HG02973 (cell line): ENCODE data around the gene SIN3A.
A peak's percentile ranks its signal among the peaks of the same experiment; 100 is the strongest.
"Not testable (repeated sequence)": the region's sequence is repeated elsewhere in the genome, so short reads cannot be mapped to it uniquely, and the experiment has no call there.

Experiments
- ATAC-seq: cut with Tn5 transposase; IDR thresholded peaks from one replicate; pipeline ENCODE4 v1.9.1; 2021; ENCODE audit warnings: moderate library complexity; ENCODE audit not compliant: unreplicated experiment

The SIN3A gene

GRCh38 chr15:75450307-75451201 is 936 bp downstream of the SIN3A start:
- peak; percentile 26 for ATAC-seq

GRCh38 chr15:75449585-75450306 is 1.7 kb downstream of the SIN3A start:
- no peak for ATAC-seq

DNA sequence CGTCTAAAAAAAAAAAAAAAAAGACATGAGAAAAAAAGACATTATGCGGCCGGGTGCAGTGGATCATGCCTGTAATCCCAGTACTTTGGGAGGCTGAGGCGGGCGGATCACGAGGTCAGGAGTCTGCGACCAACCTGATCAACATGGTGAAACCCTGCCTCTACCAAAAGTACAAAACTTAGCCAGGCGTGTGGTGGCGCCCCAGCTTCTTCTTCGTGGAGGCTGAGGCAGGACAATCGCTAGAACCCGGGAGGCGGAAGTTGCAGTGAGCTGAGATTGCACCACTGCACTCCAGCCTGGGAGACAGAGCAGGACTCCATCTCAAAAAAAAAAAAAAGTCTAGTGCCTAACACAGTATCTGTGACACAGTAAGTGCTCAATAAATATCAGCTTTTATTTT is 3.3 kb downstream of the SIN3A start:
- not testable (repeated sequence) for ATAC-seq

DNA sequence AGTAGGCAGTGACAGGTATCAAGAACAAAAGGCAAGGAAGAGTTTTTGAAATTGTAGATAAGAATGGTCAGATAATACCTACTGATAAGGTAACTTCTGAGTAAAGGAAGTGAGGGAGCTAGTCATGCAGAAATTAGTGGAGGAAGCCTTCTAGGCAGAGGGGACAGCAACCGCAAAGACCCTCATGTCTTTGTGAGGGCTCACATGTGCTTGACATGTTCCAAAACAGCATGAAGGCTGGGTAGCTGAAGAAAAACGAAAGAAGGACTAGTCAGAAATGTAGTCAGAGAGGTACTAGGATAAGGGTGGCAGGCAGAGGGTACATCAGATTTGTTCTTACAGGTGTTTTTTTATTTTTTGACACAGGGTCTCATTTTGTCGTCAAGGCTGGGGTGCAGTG is 5.3 kb downstream of the SIN3A start:
- ATAC-seq, result no peak

- ATAC-seq, result not testable (repeated sequence)
Measured at GRCh38 chr15:75445324-75445723, 6.2 kb downstream of the SIN3A start.

DNA sequence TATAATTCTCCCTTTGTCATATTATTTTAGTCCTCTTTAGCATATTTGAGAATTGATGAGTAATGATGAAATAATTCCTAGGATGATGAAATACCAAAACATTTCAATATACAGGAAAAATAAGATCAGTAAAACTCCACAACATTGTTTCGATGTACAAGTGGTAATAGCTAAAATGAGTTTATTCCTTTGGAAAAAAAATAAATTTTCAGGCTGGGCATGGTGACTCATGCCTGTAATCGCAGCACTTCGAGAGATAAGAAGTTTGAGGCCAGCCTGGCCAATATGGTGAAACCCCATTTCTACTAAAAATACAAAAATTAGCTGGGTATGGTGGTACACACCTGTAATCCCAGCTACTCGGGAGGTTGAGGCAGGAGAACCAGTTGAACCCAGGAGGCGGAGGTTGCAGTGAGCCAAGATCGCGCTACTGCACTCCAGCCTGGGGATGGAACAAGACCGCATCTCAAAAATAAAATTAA is 7.5 kb downstream of the SIN3A start:
- ATAC-seq, result not testable (repeated sequence)

GRCh38 chr15:75437721-75438120 is 13.8 kb downstream of the SIN3A start:
- no peak for ATAC-seq

DNA sequence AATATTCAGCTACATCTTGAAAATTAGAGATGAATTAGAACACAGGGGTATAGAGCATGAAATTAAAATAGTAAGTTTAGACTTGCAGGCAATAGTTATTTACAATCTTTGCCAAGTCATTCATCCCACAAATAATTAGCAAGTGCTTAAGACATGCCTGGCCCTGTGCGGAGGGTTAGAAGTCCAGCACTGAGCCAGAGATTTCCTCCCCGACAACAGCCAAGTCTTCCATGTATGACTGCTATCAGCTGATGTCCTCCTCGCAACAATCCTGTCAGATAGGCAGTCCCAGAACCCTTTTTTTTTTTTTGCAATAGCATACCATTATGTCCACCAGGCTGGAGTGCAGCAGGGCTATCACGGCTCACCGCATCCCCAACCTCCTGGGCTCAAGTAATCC is 14.6 kb downstream of the SIN3A start:
- no peak for ATAC-seq

- ATAC-seq, result no peak
Measured at GRCh38 chr15:75431682-75432081, 19.8 kb downstream of the SIN3A start.

GRCh38 chr15:75431270-75431669 is 20.2 kb downstream of the SIN3A start:
- ATAC-seq, result no peak

DNA sequence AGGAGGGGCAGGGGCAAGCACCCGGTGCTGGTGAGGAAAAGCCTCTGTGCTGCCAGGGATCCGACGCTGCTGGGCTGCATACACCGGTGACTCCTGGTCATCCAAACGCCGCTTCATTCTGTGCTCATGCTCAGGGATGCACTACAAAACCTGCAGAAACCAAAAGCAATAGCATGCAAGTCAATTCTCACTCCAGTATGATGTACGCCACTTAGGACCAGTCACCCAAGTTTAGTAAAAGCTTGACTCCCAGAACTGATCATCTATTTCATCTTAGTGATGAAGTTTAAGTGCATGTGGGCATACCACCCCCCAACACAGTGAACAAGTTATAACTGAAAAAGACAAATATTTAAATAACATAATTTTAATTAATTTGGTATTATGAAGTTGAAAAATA is 21.2 kb downstream of the SIN3A start:
- no peak for ATAC-seq

DNA sequence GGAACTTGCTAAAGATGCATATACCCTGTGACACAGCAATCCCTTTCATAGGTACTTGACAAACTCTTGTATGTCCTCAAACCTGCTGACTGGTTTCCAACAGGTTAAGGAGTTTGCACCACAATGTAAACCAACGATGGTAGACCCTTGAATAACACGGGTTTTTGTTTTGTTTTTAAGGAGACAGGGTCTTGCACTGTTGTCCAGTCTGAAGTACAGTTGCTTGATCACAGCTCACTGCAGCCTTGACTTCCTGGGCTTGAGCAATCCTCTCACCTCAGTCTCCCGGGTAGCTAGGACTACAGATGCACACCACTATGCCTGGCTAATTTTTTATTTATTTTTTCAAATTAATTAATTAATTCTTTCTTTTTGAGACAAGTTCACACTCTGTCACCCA is 23.3 kb downstream of the SIN3A start:
- ATAC-seq, result no peak

GRCh38 chr15:75425966-75426500 is 25.5 kb downstream of the SIN3A start:
- ATAC-seq, result no peak

DNA sequence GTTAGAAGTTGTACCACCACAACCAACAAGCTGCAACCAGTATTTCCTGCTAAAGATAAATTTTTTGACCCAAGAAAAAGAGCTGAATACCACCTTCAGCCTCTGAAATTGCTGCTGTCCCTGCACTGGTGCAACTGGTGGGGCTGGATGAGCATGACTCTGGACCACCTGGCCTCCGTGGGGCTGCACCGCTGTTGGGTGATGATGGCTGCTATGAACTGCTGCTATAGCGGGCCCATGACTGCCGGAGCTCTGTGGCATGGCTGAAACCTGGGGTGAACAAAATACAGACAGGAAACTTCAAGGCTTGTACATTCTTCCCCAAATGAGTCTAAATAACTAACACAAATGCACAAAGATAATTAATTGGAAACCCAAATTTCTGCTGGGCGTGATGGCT is 28.9 kb downstream of the SIN3A start:
- no peak for ATAC-seq

- ATAC-seq, result no peak
Measured at GRCh38 chr15:75420698-75421097, 30.8 kb downstream of the SIN3A start.

- no peak for ATAC-seq
Measured at GRCh38 chr15:75416584-75416983, 34.9 kb downstream of the SIN3A start.

DNA sequence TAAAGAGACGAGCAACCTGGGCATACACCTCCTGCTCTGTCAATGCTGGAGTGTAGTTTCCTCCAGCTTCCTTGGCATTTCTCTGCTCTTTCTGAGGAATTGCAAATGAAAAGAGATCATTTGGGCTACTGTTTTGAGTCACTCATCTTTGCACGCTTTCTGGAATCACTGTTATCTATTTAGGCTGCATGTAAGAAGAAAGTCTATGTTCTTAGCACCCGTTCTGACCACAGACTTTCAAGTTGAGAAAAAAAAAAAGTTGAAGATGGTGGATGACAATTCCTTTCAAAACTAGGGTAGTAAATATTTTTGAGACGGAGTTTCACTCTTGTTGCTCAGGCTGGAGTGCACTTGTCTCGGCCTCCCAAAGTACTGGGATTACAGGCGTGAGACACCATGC is 41.3 kb downstream of the SIN3A start:
- no peak for ATAC-seq

- ATAC-seq, result no peak
Measured at GRCh38 chr15:75407083-75407482, 44.4 kb downstream of the SIN3A start.

GRCh38 chr15:75403892-75404291 is 47.6 kb downstream of the SIN3A start:
- no peak for ATAC-seq

DNA sequence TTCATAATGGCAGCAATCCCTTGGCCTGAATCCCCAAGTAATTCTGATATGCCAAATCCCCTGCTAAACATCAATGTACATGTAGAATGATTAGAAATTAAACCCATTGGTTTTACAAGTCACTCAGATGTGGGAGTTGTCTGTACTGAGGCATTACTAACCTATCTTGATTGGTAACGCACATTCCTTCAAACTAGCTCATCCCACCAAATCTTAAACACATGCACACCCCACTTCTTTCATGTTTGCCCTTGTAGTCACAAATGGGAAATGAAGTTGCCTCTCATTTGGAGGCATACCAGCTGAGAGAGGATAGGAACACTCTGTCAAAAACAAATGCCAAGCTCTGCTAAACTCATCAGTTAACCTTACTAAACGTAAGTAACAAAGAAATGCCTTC is 54.0 kb downstream of the SIN3A start:
- ATAC-seq, result no peak

DNA sequence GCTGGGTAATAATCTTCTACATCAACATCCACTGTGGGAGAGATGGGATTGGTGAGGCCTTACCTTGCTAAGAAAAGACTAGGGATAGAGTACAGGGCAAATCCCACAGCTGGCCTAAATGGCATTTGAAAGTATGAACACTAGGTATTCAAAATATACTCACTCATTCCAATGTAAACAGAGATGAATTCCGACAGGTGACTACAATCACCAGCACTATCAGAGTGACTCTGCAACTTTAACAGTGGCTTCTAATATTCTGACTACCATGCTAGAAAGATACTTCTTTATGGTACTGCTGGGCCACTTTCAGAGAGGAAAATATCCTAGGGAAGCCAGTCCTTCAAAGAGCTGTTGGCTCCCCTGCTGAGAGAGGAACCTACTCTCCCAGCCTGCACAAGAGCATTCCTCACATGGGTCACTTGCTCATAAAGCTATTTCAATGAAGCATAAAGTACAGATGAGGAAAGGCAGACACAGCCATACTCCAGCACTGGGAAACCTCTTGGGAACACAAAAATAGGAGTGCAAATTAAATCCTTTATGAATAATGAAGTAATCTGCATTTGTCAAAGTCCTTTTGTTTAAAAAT is 61.6 kb downstream of the SIN3A start:
- ATAC-seq, result no peak
